ENCODE measurements around the gene SEMA5B.

Gene SEMA5B

GRCh38 chr3:122996038-122996580 lies 31.5 kb downstream of the SEMA5B start:
- DNase-seq (ENCODE audit: low read depth in 2 of 2), result no peak

GRCh38 chr3:122994954-122995353 lies 32.6 kb downstream of the SEMA5B start:
- DNase-seq (ENCODE audit: low read depth in 2 of 2), result no peak

- no peak for DNase-seq (ENCODE audit: low read depth in 2 of 2)
Observed at GRCh38 chr3:122993124-122993978, 34.2 kb downstream of the SEMA5B start.

- no peak for DNase-seq (ENCODE audit: low read depth in 2 of 2)
Observed at GRCh38 chr3:122992676-122993075, 34.9 kb downstream of the SEMA5B start.

- no peak for DNase-seq (ENCODE audit: low read depth in 2 of 2)
Observed at GRCh38 chr3:122992133-122992532, 35.4 kb downstream of the SEMA5B start.

GRCh38 chr3:122991236-122991985 lies 36.2 kb downstream of the SEMA5B start:
- DNase-seq (ENCODE audit: low read depth in 2 of 2), result no peak

GRCh38 chr3:122989856-122990575 lies 37.5 kb downstream of the SEMA5B start:
- no peak for DNase-seq (ENCODE audit: low read depth in 2 of 2)

- no peak for DNase-seq (ENCODE audit: low read depth in 2 of 2)
Observed at GRCh38 chr3:122988508-122988907, 39.1 kb downstream of the SEMA5B start.

GRCh38 chr3:122987736-122988319 lies 39.7 kb downstream of the SEMA5B start:
- no peak for DNase-seq (ENCODE audit: low read depth in 2 of 2)

- DNase-seq (ENCODE audit: low read depth in 2 of 2), result no peak
Observed at GRCh38 chr3:122987231-122987630, 40.3 kb downstream of the SEMA5B start.

GRCh38 chr3:122986693-122987179 lies 40.8 kb downstream of the SEMA5B start:
- no peak for DNase-seq (ENCODE audit: low read depth in 2 of 2)

- no peak for DNase-seq (ENCODE audit: low read depth in 2 of 2)
Observed at GRCh38 chr3:122985539-122985938, 42.0 kb downstream of the SEMA5B start.

- DNase-seq (ENCODE audit: low read depth in 2 of 2), result no peak
Observed at GRCh38 chr3:122984650-122985049, 42.9 kb downstream of the SEMA5B start.

- no peak for DNase-seq (ENCODE audit: low read depth in 2 of 2)
Observed at GRCh38 chr3:122984007-122984406, 43.6 kb downstream of the SEMA5B start.

- DNase-seq (ENCODE audit: low read depth in 2 of 2), result no peak
Observed at GRCh38 chr3:122982216-122983185, 45.1 kb downstream of the SEMA5B start.

GRCh38 chr3:122979211-122979610 lies 48.4 kb downstream of the SEMA5B start:
- no peak for DNase-seq (ENCODE audit: low read depth in 2 of 2)

- no peak for DNase-seq (ENCODE audit: low read depth in 2 of 2)
Observed at GRCh38 chr3:122978569-122978968, 49.0 kb downstream of the SEMA5B start.

GRCh38 chr3:122977746-122978466 lies 49.7 kb downstream of the SEMA5B start:
- no peak for DNase-seq (ENCODE audit: low read depth in 2 of 2)

GRCh38 chr3:122975924-122976293 lies 51.7 kb downstream of the SEMA5B start:
- no peak for DNase-seq (ENCODE audit: low read depth in 2 of 2)
